ENCODE measurements around the gene SNX11. TPM values are rescaled to one million over a fixed set of nuclear protein-coding genes. Genes with fewer than 3 reads are reported as not detected.

Gene SNX11, protein sequence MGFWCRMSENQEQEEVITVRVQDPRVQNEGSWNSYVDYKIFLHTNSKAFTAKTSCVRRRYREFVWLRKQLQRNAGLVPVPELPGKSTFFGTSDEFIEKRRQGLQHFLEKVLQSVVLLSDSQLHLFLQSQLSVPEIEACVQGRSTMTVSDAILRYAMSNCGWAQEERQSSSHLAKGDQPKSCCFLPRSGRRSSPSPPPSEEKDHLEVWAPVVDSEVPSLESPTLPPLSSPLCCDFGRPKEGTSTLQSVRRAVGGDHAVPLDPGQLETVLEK
- total RNA-seq (2022; extraction: Qiagen RNA extraction; ENCODE audit: low read depth): 26.1 to 28.3 TPM (median 26.7 TPM) in 5 replicates

DNA sequence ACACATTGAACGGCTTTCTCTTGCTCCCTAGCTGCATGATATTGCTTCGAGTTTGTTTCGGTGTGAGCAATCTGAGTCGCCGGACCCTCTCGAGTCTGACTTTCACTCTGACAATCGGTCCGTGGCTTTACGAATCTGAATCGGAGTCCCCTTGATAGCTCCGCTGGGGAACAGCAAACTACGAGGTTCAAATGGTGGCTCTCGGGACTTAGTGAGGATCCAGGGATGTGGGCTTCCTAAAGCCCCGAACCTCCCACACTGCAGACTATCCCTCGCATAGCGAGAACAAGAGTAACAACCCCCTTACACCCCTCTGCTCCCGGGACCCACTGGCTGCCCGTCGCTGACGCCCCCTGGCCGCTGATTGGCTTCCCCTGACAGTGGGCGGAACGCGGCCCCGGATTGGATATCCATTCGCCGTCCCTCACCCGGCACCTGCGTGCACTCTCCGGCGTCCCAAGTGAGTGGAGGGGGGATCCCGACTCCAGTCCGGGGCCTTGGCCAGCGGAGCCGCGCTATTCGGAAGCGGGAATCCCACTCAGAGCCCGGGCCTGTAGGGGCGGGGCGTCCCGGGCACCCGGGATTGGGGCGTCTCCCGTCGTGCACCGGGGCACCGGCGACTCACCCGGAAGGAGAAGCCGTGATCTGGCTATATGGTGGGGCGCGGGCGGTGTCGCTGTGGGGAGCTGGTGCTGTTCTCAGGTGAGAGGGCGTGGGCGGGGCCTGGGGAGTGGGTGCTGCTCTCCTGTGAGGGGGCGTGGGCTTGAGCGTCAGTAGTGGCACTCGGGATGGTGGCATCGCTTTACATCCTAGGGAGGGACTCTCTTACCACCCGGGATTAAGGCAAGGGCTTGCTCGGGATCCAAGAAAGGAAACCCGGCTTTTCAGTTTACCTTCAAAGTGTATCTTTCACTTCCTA is at the start of gene SNX11:
SNX11 (plus strand) TSS at position 630 of the 919 bp plus-strand sequence. CDS start 4,278 bp downstream, outside the sequence.

DNA sequence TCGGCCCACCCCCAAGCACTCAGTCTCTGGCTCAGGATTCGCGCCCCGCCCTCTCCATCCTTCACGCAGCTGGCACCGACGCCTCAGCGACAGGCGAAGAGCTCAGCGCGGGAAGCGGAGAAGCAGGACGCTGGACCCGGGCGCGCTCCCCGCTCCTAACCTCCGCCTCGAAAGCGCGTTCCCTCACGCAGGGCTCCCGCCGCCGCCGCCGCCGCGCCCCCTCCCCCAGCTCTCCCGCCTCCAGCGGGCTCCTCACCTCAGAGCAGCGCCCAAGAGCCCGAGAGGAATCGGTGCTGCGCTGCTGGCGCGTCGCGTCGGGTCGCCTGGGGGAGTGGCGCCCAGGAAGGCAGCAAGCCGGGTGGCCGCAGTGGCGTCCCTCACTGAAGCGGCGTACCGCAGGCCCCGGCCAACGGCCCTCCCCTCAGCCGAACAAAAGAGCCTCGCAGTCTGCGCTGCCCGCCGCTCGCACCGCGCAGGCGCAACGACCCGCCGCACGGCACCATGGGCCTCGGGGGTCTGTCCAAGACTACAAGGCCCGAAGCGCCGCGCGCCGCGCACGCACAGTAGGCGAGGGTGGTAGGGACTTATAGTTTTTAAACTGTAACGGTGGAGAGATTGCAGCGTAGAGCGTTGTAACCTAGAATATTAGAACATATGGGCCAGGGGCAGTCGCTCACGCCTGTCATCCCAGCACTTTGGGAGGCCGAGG is 6.4 kb upstream of the SNX11 start, which contains the start of gene CBX1:
CBX1 (minus strand) TSS at position 467 of the 709 bp plus-strand sequence. CDS start 24,474 bp downstream, outside the sequence.

Other genes with a start within 250 kb of the SNX11 start
- 13.4 to 18.7 TPM (median 17.3 TPM) in 5 replicates for gene SP2, start 211.5 kb upstream of the SNX11 start, total RNA-seq (2022; extraction: Qiagen RNA extraction; ENCODE audit: low read depth)
- 20.5 to 26.4 TPM (median 21.4 TPM) in 5 replicates for gene PNPO, start 166.2 kb upstream of the SNX11 start, total RNA-seq (2022; extraction: Qiagen RNA extraction; ENCODE audit: low read depth)
- 1.0 to 2.1 TPM (median 1.5 TPM) in 5 replicates for gene PRR15L, start 149.9 kb upstream of the SNX11 start, total RNA-seq (2022; extraction: Qiagen RNA extraction; ENCODE audit: low read depth)
- gene CDK5RAP3, start 136.7 kb upstream of the SNX11 start, total RNA-seq (2022; extraction: Qiagen RNA extraction; ENCODE audit: low read depth): 97.6 to 124 TPM (median 112 TPM) in 5 replicates
- gene COPZ2, start 70.0 kb upstream of the SNX11 start, total RNA-seq (2022; extraction: Qiagen RNA extraction; ENCODE audit: low read depth): 11.8 to 17.3 TPM (median 16.5 TPM) in 5 replicates
- gene NFE2L1, start 59.4 kb upstream of the SNX11 start, total RNA-seq (2022; extraction: Qiagen RNA extraction; ENCODE audit: low read depth): 95.6 to 133 TPM (median 117 TPM) in 5 replicates
- 85.2 to 116 TPM (median 89.7 TPM) in 5 replicates for gene CBX1, start 6.3 kb upstream of the SNX11 start, total RNA-seq (2022; extraction: Qiagen RNA extraction; ENCODE audit: low read depth)

Data from A549 treated with ZK216348 at 1 μM for 4 hours (cell line).